ENCODE data around the gene TUBB2A.
A peak's percentile ranks its signal among the peaks of the same experiment; 100 is the strongest.
"Not testable (repeated sequence)": the region's sequence is repeated elsewhere in the genome, so short reads cannot be mapped to it uniquely, and the experiment has no call there.

TUBB2A gene

DNA sequence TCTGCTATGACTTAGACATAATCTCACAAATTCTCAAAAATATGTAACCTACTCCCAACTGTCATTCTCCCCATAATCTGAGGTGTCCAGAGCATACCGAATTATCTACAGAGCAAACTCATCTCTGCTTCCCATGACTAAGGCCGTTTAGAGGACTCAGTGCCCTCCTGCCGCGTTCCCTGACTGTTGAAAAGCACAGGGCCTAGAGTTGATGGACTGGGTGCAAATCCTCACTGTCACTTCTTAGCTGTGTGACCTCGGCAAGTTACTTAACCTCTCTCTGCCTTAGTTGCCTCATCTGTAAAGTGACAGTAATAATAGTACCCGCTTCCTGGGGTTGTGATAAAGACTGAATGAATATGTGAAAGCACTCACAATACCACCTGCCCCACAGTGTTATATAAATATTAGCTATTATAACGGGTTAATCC, 4.7 kb upstream of the TUBB2A start:
- H3K4me1 Mint-ChIP-seq = peaks cover 35% of the 10 kb centered on the region
- H3K27me3 Mint-ChIP-seq = no peaks in the 10 kb centered on the region
- DNase-seq (ENCODE audit: low spot score in 2 of 2) = no peak
- H3K27ac Mint-ChIP-seq (ENCODE audit: low read depth) = peak overlapping the region; percentile 74
- no peak for ATAC-seq (replicated peaks; ENCODE audit: extremely low read depth, poor library complexity, severe bottlenecking)
- peaks cover 2% of the 10 kb centered on the region for H3K36me3 Mint-ChIP-seq (ENCODE audit: insufficient read depth)
- H3K9me3 Mint-ChIP-seq = no peaks in the 10 kb centered on the region
- peak overlapping the region; percentile 79 for H3K4me3 Mint-ChIP-seq

DNA sequence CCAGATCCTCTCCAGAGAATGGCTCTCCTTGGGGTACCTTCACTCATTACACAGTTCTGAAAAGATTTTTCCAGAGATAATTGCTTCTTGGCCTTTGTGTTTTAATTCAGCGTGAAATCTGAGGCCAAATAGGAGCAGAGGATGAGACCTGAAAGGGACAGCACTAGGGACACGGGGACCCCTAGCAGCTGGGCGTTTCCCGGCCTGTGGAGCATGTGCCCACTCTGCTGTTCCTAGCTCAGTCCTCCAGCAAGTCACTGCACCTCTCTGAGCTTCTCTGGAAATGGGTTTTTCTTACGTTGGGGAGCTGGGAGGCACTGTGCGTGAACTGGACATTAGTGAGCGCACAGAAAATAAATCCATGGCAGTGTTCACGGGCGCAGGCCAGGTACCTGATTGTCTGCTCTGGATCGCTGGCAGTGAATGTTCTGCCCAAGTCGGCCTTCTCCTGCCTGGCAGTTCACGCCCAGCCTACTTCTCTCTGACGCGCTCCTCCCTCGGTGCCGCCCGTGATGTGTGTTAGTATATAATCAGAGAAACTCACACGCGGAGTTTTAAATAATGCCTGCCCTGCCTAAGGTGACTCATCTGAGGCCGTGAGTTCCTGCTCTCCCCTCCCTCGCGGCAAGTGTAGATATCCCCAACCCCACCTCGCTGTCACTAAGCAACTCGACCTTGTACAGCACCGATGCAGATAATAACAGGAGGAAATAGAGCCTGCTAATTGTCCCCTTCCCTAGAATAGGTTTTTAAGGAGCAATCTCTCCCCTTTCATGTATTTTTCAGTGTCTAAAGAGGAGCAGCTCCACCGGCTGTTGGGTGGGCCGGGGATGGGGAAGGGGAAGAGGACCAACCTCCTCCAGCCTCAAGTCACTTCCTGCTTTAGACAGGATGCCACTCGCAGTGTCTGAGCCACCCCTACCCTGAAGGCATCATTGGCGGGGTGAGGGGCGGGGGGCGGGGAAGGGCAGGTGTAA, 2.7 kb upstream of the TUBB2A start:
- H3K27ac Mint-ChIP-seq (ENCODE audit: low read depth) = peak overlapping the region; percentile 92
- peaks cover 10% of the 10 kb centered on the region for H3K27me3 Mint-ChIP-seq
- peaks cover 14% of the 10 kb centered on the region for H3K36me3 Mint-ChIP-seq (ENCODE audit: insufficient read depth)
- peak; percentile 77 for ATAC-seq (replicated peaks; ENCODE audit: extremely low read depth, poor library complexity, severe bottlenecking)
- peaks cover 46% of the 10 kb centered on the region for H3K4me1 Mint-ChIP-seq
- DNase-seq (ENCODE audit: low spot score in 2 of 2) = peak; percentile 46 to 67
- peak overlapping the region; percentile 60 for H3K4me3 Mint-ChIP-seq
- no peaks in the 10 kb centered on the region for H3K9me3 Mint-ChIP-seq

DNA sequence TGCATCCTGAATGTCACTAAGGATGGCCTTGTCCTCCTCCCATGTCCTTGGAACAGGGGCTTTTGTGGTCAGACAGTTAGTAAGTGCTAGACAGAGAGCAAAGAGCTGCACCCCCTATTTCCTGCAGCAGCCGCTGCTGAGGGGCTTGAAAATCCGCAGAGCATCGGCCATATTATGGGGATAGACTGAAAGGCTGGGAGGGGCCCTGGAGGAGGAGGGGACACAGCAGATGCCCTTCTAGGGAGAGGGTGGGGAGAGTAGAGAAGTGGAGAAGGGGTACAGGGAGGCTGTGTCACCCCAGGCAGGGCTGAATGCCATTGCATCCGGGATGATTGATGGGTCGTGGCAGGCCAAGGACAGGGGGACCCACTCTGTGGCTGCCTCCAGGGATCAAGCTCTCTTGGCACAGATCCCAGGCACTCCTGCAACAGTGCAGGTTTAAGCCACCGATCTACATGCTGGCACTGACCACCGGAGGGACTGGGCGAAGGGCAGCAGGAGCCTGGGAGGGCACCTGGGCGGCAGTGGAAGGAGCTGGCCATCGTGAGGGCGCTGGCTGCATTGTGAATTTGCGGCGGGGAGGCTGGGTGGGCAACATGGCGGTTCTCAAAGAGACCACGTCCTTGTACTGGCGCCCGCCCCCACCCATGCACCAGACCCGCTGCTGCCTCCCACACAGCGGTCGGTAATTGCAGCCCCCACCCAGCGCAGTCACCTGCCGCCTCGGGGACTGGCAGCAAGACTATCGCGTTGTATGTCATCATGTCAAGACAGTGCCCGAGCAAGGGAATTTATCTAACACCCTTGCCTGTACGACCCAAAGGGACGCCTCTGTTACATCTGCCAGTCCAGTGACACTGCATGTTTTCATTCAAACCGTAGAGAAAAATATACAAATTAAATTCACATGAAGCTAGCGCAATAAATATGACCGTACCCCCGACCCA, 887 bp downstream of the TUBB2A start:
- H3K4me3 Mint-ChIP-seq = peak overlapping the region; percentile 78
- H3K4me1 Mint-ChIP-seq = peaks cover 29% of the 10 kb centered on the region
- not testable (repeated sequence) for H3K27me3 Mint-ChIP-seq; DNase-seq (ENCODE audit: low spot score in 2 of 2); H3K9me3 Mint-ChIP-seq; ATAC-seq (replicated peaks; ENCODE audit: extremely low read depth, poor library complexity, severe bottlenecking)
- peak overlapping the region; percentile 87 for H3K27ac Mint-ChIP-seq (ENCODE audit: low read depth)
- peaks cover 14% of the 10 kb centered on the region for H3K36me3 Mint-ChIP-seq (ENCODE audit: insufficient read depth)

DNA sequence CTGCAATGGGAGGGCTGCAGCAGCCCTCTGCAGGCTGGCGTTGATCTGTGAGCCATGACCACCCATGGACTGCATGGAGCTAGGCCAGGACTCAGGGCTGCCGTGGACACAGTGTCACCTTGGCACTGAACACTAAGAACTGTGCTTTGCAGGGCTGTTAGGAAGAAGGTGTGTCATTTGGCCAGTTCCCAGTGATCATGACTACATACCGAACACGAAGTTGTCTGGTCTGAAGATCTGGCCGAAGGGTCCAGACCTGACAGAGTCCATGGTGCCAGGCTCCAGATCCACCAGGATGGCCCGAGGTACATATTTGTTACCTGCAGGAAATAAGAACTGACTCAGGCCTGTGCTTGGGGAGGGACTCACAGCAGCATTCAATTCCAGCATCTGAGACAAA, 1.9 kb downstream of the TUBB2A start:
- Mint-ChIP-seq H3K4me3 (peak overlapping the region; percentile 38), H3K4me1 (peaks cover 21% of the 10 kb centered on the region), H3K36me3 (ENCODE audit: insufficient read depth) (peaks cover 14% of the 10 kb centered on the region)
- not testable (repeated sequence) for H3K9me3 Mint-ChIP-seq; H3K27me3 Mint-ChIP-seq; DNase-seq (ENCODE audit: low spot score in 2 of 2); ATAC-seq (replicated peaks; ENCODE audit: extremely low read depth, poor library complexity, severe bottlenecking); H3K27ac Mint-ChIP-seq (ENCODE audit: low read depth)

DNA sequence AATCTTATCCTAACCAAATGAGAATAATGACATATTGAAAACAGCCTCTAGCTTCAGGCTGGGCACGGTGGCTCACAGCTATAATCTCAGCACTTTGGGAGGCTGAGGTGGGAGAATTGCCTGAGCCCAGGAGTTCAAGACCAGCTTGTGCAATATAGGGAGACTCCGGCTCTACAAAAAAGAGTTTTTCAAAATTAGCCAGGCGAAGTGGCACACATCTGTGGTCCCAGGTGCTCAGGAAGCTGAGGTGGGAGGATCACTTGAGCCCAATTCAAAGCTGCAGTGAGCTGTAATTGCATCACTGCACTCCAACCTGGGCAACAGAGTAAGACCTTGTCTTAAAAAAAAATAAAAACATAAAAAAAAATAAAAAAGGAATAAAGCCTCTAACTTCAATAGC, 4.7 kb downstream of the TUBB2A start:
- no peak overlapping the region for H3K4me3 Mint-ChIP-seq
- H3K9me3 Mint-ChIP-seq = no peaks in the 10 kb centered on the region
- DNase-seq (ENCODE audit: low spot score in 2 of 2) (no peak), ATAC-seq (replicated peaks; ENCODE audit: extremely low read depth, poor library complexity, severe bottlenecking) (no peak)
- peaks cover 10% of the 10 kb centered on the region for H3K27me3 Mint-ChIP-seq
- H3K36me3 Mint-ChIP-seq (ENCODE audit: insufficient read depth) = peaks cover 14% of the 10 kb centered on the region
- peaks cover 11% of the 10 kb centered on the region for H3K4me1 Mint-ChIP-seq
- no peak overlapping the region for H3K27ac Mint-ChIP-seq (ENCODE audit: low read depth)

DNA sequence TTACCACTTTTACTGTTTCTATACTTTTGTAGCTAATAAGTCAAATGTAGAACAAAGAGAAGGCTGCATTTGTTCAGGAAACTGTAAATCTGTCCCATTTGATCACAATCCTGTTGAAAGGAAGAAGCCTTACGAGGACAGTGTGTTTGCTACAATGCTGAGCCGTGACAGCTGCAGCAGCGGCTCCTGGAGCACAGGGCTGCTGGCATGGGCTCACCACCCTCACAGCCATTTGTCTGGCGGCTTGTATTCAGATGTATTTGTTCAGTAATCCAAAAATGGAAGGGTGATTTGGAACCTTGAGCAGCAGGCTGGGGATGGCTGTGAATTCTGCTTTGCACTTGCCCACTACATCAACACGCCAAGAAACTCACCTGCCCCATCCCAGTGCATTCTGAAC, 5.7 kb downstream of the TUBB2A start:
- Mint-ChIP-seq H3K4me3 (no peak overlapping the region), H3K4me1 (peaks cover 8% of the 10 kb centered on the region), H3K27me3 (peaks cover 10% of the 10 kb centered on the region), H3K9me3 (no peaks in the 10 kb centered on the region), H3K36me3 (ENCODE audit: insufficient read depth) (peaks cover 9% of the 10 kb centered on the region), H3K27ac (ENCODE audit: low read depth) (no peak overlapping the region)
- no peak for DNase-seq (ENCODE audit: low spot score in 2 of 2)
- ATAC-seq (replicated peaks; ENCODE audit: extremely low read depth, poor library complexity, severe bottlenecking) = no peak

DNA sequence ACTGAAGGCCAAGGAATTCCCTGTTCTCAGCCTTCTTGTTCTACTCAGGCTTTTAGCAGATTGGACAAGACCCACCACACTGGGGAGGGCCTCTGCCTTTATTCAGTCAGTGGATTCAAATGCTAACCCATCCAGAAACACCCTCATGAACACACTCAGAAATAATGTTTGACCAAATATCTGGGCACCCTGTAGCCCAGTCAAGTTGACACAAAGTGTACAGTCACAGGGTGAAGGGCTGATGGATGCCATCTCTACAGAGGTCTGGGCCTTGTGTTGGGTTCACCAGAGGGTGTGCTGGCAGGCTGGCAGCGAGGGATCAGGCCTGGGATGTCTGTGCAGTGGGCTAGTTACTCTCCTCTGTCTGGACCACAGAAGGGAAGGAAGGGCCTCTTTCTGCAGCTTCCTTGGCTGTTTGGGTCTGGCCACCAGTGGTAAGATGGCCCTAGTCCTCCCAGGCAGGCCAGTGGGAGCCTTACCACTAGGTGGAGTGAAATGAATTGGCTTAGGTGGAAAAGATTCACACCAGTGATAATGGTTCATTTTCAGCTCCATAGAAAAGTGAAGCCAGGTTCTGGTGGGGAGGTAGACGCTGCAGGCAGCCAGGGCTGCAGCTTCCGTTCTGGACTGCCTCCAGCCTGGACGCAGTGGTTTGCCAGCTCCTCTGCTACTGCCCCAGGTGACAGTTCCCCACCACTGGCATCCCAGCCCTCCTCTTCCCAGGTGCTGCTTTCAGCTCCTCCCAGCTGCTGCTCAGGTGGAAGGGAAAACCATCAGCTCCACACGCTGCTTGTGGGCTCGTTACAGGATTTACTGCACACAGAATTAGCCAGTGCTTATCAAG, 9.2 kb downstream of the TUBB2A start:
- Mint-ChIP-seq H3K4me1 (peaks cover 8% of the 10 kb centered on the region), H3K27me3 (no peaks in the 10 kb centered on the region), H3K4me3 (no peak overlapping the region), H3K36me3 (ENCODE audit: insufficient read depth) (peaks cover 4% of the 10 kb centered on the region), H3K27ac (ENCODE audit: low read depth) (no peak overlapping the region), H3K9me3 (no peaks in the 10 kb centered on the region)
- no peak for DNase-seq (ENCODE audit: low spot score in 2 of 2)
- ATAC-seq (replicated peaks; ENCODE audit: extremely low read depth, poor library complexity, severe bottlenecking) = no peak

DNA sequence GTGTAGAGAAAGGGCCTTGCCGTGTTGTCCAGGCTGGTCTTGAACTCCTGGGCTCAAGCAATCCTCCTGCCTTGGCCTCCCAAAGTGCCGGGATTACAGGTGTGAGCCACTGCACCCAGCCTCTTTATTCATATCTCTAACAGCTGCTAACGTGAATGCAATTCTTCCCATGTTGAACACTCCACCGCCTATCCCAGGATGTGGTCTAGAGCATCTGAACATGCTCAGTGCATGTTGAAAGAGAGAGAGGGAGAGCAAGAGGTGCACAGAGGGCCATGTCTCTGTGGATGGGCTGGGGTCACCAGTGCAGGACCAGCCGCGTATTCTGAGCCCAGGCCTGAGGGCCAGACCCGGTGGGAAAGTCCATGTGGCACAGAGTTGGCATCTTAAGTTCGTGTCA, 12.8 kb downstream of the TUBB2A start:
- H3K36me3 Mint-ChIP-seq (ENCODE audit: insufficient read depth) = peaks cover 4% of the 10 kb centered on the region
- no peak overlapping the region for H3K4me3 Mint-ChIP-seq
- no peaks in the 10 kb centered on the region for H3K27me3 Mint-ChIP-seq
- peaks cover 8% of the 10 kb centered on the region for H3K4me1 Mint-ChIP-seq
- DNase-seq (ENCODE audit: low spot score in 2 of 2) (no peak), ATAC-seq (replicated peaks; ENCODE audit: extremely low read depth, poor library complexity, severe bottlenecking) (no peak)
- H3K9me3 Mint-ChIP-seq = no peaks in the 10 kb centered on the region
- peak overlapping the region; percentile 41 for H3K27ac Mint-ChIP-seq (ENCODE audit: low read depth)

DNA sequence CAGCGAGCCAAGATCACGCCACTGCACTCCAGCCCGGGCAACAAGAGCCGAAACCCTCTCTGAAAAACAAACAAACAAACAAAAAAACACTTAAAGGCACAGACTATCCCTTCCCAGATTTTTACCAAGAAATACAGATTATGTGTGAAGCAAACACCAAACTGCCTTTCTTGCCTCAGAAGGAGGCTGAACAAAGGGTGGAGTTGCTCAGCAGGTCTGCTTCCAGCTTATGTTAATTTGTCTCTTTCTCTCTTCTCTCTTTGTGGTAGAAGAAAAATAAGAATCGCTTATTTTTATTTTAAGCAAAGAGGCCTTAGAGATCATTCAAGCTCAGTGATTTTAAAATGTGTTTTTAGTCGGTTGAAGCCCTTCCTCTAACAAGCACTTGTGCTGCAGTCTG, 14.2 kb downstream of the TUBB2A start:
- H3K27ac Mint-ChIP-seq (ENCODE audit: low read depth) = no peak overlapping the region
- DNase-seq (ENCODE audit: low spot score in 2 of 2) (no peak), ATAC-seq (replicated peaks; ENCODE audit: extremely low read depth, poor library complexity, severe bottlenecking) (no peak)
- peaks cover 8% of the 10 kb centered on the region for H3K4me1 Mint-ChIP-seq
- H3K36me3 Mint-ChIP-seq (ENCODE audit: insufficient read depth) = peaks cover 8% of the 10 kb centered on the region
- H3K27me3 Mint-ChIP-seq = no peaks in the 10 kb centered on the region
- no peaks in the 10 kb centered on the region for H3K9me3 Mint-ChIP-seq
- H3K4me3 Mint-ChIP-seq = no peak overlapping the region

DNA sequence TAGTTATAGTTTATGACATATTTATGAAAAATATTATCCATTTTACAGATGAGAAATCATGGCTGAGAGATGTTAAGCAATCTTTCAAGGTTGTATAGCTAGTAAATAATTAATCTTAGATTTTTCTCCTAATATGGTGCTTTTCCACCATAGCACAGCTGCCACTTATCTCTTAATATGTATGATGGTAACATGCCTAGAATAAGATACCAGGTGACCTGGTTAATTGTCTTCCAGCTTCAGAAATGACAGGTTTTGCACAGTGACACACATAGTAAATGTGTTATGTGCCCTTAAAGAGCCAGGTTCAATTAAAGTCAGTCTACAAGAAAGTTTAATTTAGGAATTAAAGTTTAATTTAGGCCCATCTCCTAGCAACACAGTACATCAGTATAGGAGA, 14.8 kb downstream of the TUBB2A start:
- H3K4me3 Mint-ChIP-seq = no peak overlapping the region
- no peak for ATAC-seq (replicated peaks; ENCODE audit: extremely low read depth, poor library complexity, severe bottlenecking)
- H3K9me3 Mint-ChIP-seq = no peaks in the 10 kb centered on the region
- peaks cover 8% of the 10 kb centered on the region for H3K4me1 Mint-ChIP-seq
- no peak overlapping the region for H3K27ac Mint-ChIP-seq (ENCODE audit: low read depth)
- H3K36me3 Mint-ChIP-seq (ENCODE audit: insufficient read depth) = peaks cover 8% of the 10 kb centered on the region
- DNase-seq (ENCODE audit: low spot score in 2 of 2) = no peak
- H3K27me3 Mint-ChIP-seq = no peaks in the 10 kb centered on the region

DNA sequence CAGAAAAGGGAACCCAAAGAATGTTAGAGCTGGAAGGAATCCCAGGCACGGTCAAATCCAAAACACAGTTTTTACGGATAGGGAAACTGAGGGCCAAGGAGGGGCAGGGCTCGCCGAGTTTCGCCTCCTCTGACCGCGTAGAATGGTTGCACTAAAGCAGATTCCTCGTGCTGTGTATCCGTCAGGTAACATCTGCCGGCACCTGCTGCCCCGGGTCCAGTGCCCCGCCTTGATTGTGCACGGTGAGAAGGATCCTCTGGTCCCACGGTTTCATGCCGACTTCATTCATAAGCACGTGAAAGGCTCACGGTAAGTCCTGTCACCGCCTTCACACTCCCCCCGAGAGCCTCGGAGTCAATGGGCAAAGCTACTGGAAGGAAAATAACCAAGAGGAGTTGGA, 17.1 kb downstream of the TUBB2A start:
- no peaks in the 10 kb centered on the region for H3K27me3 Mint-ChIP-seq
- H3K27ac Mint-ChIP-seq (ENCODE audit: low read depth) = no peak overlapping the region
- DNase-seq (ENCODE audit: low spot score in 2 of 2) (no peak), ATAC-seq (replicated peaks; ENCODE audit: extremely low read depth, poor library complexity, severe bottlenecking) (no peak)
- no peak overlapping the region for H3K4me3 Mint-ChIP-seq
- peaks cover 8% of the 10 kb centered on the region for H3K4me1 Mint-ChIP-seq
- peaks cover 6% of the 10 kb centered on the region for H3K36me3 Mint-ChIP-seq (ENCODE audit: insufficient read depth)
- no peaks in the 10 kb centered on the region for H3K9me3 Mint-ChIP-seq

All from central memory CD8-positive, alpha-beta T cell (primary cell).